ENCODE results near the gene IQCM.
A peak's percentile ranks its signal among the peaks of the same experiment; 100 is the strongest.

Gene IQCM

DNA sequence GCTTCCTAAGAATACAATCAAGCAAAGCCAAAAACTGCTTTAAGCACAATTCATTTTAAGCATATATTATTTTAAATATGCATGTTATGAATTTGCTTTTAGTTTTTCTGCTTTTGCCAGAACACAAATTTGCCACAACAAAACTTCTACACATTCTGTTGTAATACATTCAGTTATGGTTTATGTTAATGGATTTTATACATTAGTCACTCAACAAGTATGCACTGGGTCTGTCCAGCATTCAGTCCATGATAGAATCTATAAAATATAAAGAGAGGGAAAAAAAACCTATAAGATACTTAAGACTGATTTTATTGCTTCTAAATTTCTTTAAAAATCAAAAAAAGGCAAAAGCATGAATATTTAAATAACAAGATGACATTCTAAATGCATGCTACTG, 22.2 kb downstream of the IQCM start:
- Histone ChIP-seq H3K9ac (ENCODE audit: low read length) (no peak overlapping the region), H2BK120ac (ENCODE audit: low read depth, low read length) (no peak overlapping the region), H2BK15ac (ENCODE audit: low read depth, poor library complexity, severe bottlenecking) (no peak overlapping the region), H3K14ac (ENCODE audit: low read length in 2 of 2) (no peak overlapping the region), H3K4me3 (ENCODE audit: insufficient read depth in 1 of 2, low read depth in 1 of 2, low read length in 2 of 2) (no peak overlapping the region), H3K27ac (ENCODE audit: low read length, poor library complexity, severe bottlenecking) (no peak overlapping the region), H4K8ac (ENCODE audit: low read length) (no peak overlapping the region), H3K23ac (ENCODE audit: low read length in 2 of 2) (no peak overlapping the region), H2BK12ac (ENCODE audit: low read length in 2 of 2) (no peak overlapping the region), H3K4me2 (ENCODE audit: low read length, poor library complexity, severe bottlenecking) (no peak overlapping the region), H3K79me1 (replicated peaks; ENCODE audit: low read length, poor library complexity, severe bottlenecking) (no peaks in the 10 kb centered on the region), H4K91ac (ENCODE audit: low read length) (no peak overlapping the region), H3K4ac (ENCODE audit: low read depth in 1 of 2, low read length in 2 of 2) (no peak overlapping the region), H3K4me1 (ENCODE audit: control insufficient read depth, insufficient read depth, low read depth, low read length) (no peaks in the 10 kb centered on the region), H3K9me3 (ENCODE audit: control insufficient read depth, low read length) (no peaks in the 10 kb centered on the region), H3K18ac (ENCODE audit: low read depth in 1 of 2, low read length in 2 of 2) (no peak overlapping the region), H2AK5ac (ENCODE audit: low read length, severe bottlenecking) (no peak overlapping the region), H2AFZ (ENCODE audit: low read depth, low read length) (no peak overlapping the region), H3K27me3 (ENCODE audit: control insufficient read depth in 1 of 2, insufficient read depth in 1 of 2, low read length in 2 of 2) (no peaks in the 10 kb centered on the region), H3K36me3 (ENCODE audit: control insufficient read depth in 1 of 2, insufficient read depth in 2 of 2, low read depth in 1 of 2, low read length in 2 of 2) (no peaks in the 10 kb centered on the region), H2BK5ac (ENCODE audit: low read depth, low read length, poor library complexity, severe bottlenecking) (no peak overlapping the region)
- DNase-seq = no peak

DNA sequence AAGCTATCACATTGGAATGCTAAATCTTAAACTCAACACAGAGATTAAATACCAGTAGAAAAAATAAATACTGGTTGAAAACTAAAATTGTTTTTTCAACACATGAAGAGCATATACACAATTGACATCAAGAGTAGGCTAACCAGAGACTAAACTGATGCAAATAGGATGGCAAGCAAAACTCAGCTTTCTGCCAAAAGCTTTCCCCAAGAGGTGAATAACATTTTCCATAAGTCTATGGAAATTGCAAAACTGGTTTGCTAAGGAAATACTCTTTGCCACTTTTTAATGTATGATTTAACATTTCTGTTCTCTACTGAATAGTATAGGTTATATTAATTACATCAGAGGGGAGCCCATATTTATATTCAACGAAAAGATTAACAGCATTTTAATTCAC, 23.8 kb downstream of the IQCM start:
- no peaks in the 10 kb centered on the region for H3K79me1 ChIP-seq (replicated peaks; ENCODE audit: low read length, poor library complexity, severe bottlenecking)
- no peaks in the 10 kb centered on the region for H3K4me1 ChIP-seq (ENCODE audit: control insufficient read depth, insufficient read depth, low read depth, low read length)
- no CpG with 5 or more reads among the region's 1 CpG for WGBS

DNA sequence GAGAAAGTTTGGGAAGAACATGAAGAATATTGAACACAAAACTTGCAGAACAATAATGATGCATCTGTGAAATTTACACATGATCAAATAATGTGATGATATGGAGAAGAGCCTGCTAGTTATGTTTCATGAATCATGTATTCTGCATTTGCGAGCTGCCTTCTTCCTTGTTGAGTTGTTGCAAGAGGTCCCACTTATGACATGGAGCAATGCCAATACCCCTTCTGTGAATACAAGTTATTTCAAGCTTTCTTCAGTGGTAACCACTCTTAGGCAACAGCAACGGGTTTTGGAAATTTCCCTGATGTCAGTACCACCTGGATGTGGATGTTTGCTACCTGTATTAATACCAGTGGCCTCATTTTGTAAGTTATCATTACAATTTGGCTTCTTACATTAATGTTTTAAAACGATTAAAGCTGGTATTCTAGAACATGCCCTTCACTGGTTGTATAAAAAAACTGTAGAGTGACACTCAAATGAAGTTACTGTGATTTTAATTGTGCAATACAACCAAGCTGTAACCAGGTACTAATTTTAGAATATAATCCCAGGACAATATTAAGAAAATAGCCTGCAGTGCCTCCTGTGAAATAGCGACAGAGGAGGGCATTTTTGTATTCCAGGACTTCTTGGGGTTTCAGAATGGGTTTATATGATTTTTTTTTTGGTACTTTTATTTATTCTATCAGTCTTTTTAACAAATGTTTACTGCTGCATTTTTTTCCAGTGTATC, 25.3 kb downstream of the IQCM start:
- H2BK15ac ChIP-seq (ENCODE audit: low read depth, poor library complexity, severe bottlenecking) = no peak overlapping the region
- no peak overlapping the region for H3K9ac ChIP-seq (ENCODE audit: low read length)
- H2BK12ac ChIP-seq (ENCODE audit: low read length in 2 of 2) = no peak overlapping the region
- H2AFZ ChIP-seq (ENCODE audit: low read depth, low read length) = no peak overlapping the region
- H4K91ac ChIP-seq (ENCODE audit: low read length) = no peak overlapping the region
- H2AK5ac ChIP-seq (ENCODE audit: low read length, severe bottlenecking) = no peak overlapping the region
- H2BK5ac ChIP-seq (ENCODE audit: low read depth, low read length, poor library complexity, severe bottlenecking) = no peak overlapping the region
- no peak overlapping the region for H4K8ac ChIP-seq (ENCODE audit: low read length)
- H3K23ac ChIP-seq (ENCODE audit: low read length in 2 of 2) = no peak overlapping the region
- H3K36me3 ChIP-seq (ENCODE audit: control insufficient read depth in 1 of 2, insufficient read depth in 2 of 2, low read depth in 1 of 2, low read length in 2 of 2) = no peaks in the 10 kb centered on the region
- WGBS = 94% methylated on average over 1 of the region's 4 CpGs
- no peaks in the 10 kb centered on the region for H3K9me3 ChIP-seq (ENCODE audit: control insufficient read depth, low read length)
- no peak overlapping the region for H3K14ac ChIP-seq (ENCODE audit: low read length in 2 of 2)
- no peaks in the 10 kb centered on the region for H3K79me1 ChIP-seq (replicated peaks; ENCODE audit: low read length, poor library complexity, severe bottlenecking)
- H3K4ac ChIP-seq (ENCODE audit: low read depth in 1 of 2, low read length in 2 of 2) = no peak overlapping the region
- H3K18ac ChIP-seq (ENCODE audit: low read depth in 1 of 2, low read length in 2 of 2) = no peak overlapping the region
- no peaks in the 10 kb centered on the region for H3K4me1 ChIP-seq (ENCODE audit: control insufficient read depth, insufficient read depth, low read depth, low read length)
- peak; percentile 26 for DNase-seq
- H3K4me2 ChIP-seq (ENCODE audit: low read length, poor library complexity, severe bottlenecking) = no peak overlapping the region
- no peaks in the 10 kb centered on the region for H3K27me3 ChIP-seq (ENCODE audit: control insufficient read depth in 1 of 2, insufficient read depth in 1 of 2, low read length in 2 of 2)
- no peak overlapping the region for H2BK120ac ChIP-seq (ENCODE audit: low read depth, low read length)
- H3K27ac ChIP-seq (ENCODE audit: low read length, poor library complexity, severe bottlenecking) = no peak overlapping the region
- H3K4me3 ChIP-seq (ENCODE audit: insufficient read depth in 1 of 2, low read depth in 1 of 2, low read length in 2 of 2) = no peak overlapping the region

More for the DNA sequence above, 23.8 kb downstream of the IQCM start:
- no peaks in the 10 kb centered on the region for H3K27me3 ChIP-seq (ENCODE audit: control insufficient read depth in 1 of 2, insufficient read depth in 1 of 2, low read length in 2 of 2)
- H3K9me3 ChIP-seq (ENCODE audit: control insufficient read depth, low read length) = no peaks in the 10 kb centered on the region
- H3K9ac ChIP-seq (ENCODE audit: low read length) = no peak overlapping the region
- H2AFZ ChIP-seq (ENCODE audit: low read depth, low read length) = no peak overlapping the region
- H3K27ac ChIP-seq (ENCODE audit: low read length, poor library complexity, severe bottlenecking) = no peak overlapping the region
- no peak overlapping the region for H3K4me3 ChIP-seq (ENCODE audit: insufficient read depth in 1 of 2, low read depth in 1 of 2, low read length in 2 of 2)
- no peak overlapping the region for H3K18ac ChIP-seq (ENCODE audit: low read depth in 1 of 2, low read length in 2 of 2)
- no peaks in the 10 kb centered on the region for H3K36me3 ChIP-seq (ENCODE audit: control insufficient read depth in 1 of 2, insufficient read depth in 2 of 2, low read depth in 1 of 2, low read length in 2 of 2)
- H4K91ac ChIP-seq (ENCODE audit: low read length) = no peak overlapping the region
- H2BK5ac ChIP-seq (ENCODE audit: low read depth, low read length, poor library complexity, severe bottlenecking) = no peak overlapping the region
- H3K14ac ChIP-seq (ENCODE audit: low read length in 2 of 2) = no peak overlapping the region
- H3K23ac ChIP-seq (ENCODE audit: low read length in 2 of 2) = no peak overlapping the region
- no peak overlapping the region for H2BK12ac ChIP-seq (ENCODE audit: low read length in 2 of 2)
- H3K4ac ChIP-seq (ENCODE audit: low read depth in 1 of 2, low read length in 2 of 2) = no peak overlapping the region
- no peak overlapping the region for H2BK15ac ChIP-seq (ENCODE audit: low read depth, poor library complexity, severe bottlenecking)
- DNase-seq = no peak
- no peak overlapping the region for H2AK5ac ChIP-seq (ENCODE audit: low read length, severe bottlenecking)
- H4K8ac ChIP-seq (ENCODE audit: low read length) = no peak overlapping the region
- no peak overlapping the region for H2BK120ac ChIP-seq (ENCODE audit: low read depth, low read length)
- no peak overlapping the region for H3K4me2 ChIP-seq (ENCODE audit: low read length, poor library complexity, severe bottlenecking)

DNA sequence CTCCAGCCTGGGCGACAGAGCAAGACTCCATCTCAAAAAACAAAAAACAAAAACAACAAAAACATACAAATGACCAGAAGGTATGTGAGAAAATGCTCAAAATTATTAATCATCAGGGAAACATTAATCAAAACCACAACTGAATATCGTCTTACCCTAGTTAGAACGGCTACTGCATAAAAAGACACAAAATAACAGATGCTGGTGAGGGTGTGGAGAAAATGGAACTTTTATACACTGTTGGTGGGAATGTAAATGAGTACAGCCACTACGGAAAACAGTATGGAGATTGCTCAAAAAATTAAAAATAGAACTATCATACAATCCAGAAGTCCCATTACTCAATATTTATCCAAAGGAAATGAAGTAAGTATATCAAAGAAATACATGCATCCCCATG, 27.3 kb downstream of the IQCM start:
- Histone ChIP-seq H3K9ac (ENCODE audit: low read length) (no peak overlapping the region), H2BK15ac (ENCODE audit: low read depth, poor library complexity, severe bottlenecking) (no peak overlapping the region), H3K4ac (ENCODE audit: low read depth in 1 of 2, low read length in 2 of 2) (no peak overlapping the region), H3K4me1 (ENCODE audit: control insufficient read depth, insufficient read depth, low read depth, low read length) (no peaks in the 10 kb centered on the region), H2BK5ac (ENCODE audit: low read depth, low read length, poor library complexity, severe bottlenecking) (no peak overlapping the region), H3K27ac (ENCODE audit: low read length, poor library complexity, severe bottlenecking) (no peak overlapping the region), H3K4me2 (ENCODE audit: low read length, poor library complexity, severe bottlenecking) (no peak overlapping the region), H3K27me3 (ENCODE audit: control insufficient read depth in 1 of 2, insufficient read depth in 1 of 2, low read length in 2 of 2) (no peaks in the 10 kb centered on the region), H3K79me1 (replicated peaks; ENCODE audit: low read length, poor library complexity, severe bottlenecking) (no peaks in the 10 kb centered on the region), H4K8ac (ENCODE audit: low read length) (no peak overlapping the region), H2BK12ac (ENCODE audit: low read length in 2 of 2) (no peak overlapping the region), H3K9me3 (ENCODE audit: control insufficient read depth, low read length) (no peaks in the 10 kb centered on the region), H2AFZ (ENCODE audit: low read depth, low read length) (no peak overlapping the region), H2AK5ac (ENCODE audit: low read length, severe bottlenecking) (no peak overlapping the region), H2BK120ac (ENCODE audit: low read depth, low read length) (no peak overlapping the region), H3K36me3 (ENCODE audit: control insufficient read depth in 1 of 2, insufficient read depth in 2 of 2, low read depth in 1 of 2, low read length in 2 of 2) (no peaks in the 10 kb centered on the region), H4K91ac (ENCODE audit: low read length) (no peak overlapping the region), H3K18ac (ENCODE audit: low read depth in 1 of 2, low read length in 2 of 2) (no peak overlapping the region), H3K14ac (ENCODE audit: low read length in 2 of 2) (no peak overlapping the region), H3K4me3 (ENCODE audit: insufficient read depth in 1 of 2, low read depth in 1 of 2, low read length in 2 of 2) (no peak overlapping the region), H3K23ac (ENCODE audit: low read length in 2 of 2) (no peak overlapping the region)
- WGBS = 89% methylated on average over 3 of the region's 4 CpGs
- DNase-seq = no peak
